Sigmoid colon (tissue), 4 donors: Measurements from ENCODE around the gene INPP1.

Source experiments
- EP300 ChIP-seq, 4 donors: sonication (generic); formaldehyde crosslinking; IDR thresholded peaks; one replicate each; pipeline ENCODE4 v1.6.1; 2017; ENCODE audit warnings: antibody characterized with exemption in 4 of 4
- POLR2A ChIP-seq, 2 donors: fragments of 450-650 bp; IDR thresholded peaks; one replicate each; pipeline ENCODE4 v1.6.1; 2016; ENCODE audit warnings: antibody characterized with exemption in 2 of 2, mild to moderate bottlenecking in 2 of 2, moderate library complexity in 2 of 2
- TF ChIP-seq, protein P1 (sequence below), 4 experiments: fragments of 450-650 bp in 3 of 4; fragments of 200-600 bp in 1 of 4; IDR thresholded peaks; one replicate each; pipeline ENCODE4 v1.5.1; 2016 to 2019; ENCODE audit warnings: antibody characterized with exemption in 4 of 4, mild to moderate bottlenecking in 3 of 4, moderate library complexity in 2 of 4

DNA sequence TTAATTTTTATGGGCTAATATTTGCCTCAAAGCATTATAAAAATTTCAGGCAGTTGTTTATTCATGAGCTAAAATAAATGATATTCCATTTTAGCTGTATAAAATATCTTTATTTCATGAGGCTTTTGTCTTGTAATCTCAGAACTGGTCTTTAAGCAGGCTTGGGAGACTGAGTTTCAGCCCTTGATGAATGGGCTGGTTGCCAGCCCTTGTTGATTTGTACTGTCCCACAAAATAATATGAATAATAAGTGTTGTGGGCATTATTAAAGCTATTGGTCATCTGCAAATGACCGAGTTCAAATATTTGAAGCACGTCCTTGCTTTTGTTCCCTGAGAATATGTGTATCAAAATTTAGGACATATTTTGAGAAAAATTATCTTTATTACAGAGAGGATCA is 18.2 kb downstream of the INPP1 start:
- TF ChIP-seq, protein P1, sequence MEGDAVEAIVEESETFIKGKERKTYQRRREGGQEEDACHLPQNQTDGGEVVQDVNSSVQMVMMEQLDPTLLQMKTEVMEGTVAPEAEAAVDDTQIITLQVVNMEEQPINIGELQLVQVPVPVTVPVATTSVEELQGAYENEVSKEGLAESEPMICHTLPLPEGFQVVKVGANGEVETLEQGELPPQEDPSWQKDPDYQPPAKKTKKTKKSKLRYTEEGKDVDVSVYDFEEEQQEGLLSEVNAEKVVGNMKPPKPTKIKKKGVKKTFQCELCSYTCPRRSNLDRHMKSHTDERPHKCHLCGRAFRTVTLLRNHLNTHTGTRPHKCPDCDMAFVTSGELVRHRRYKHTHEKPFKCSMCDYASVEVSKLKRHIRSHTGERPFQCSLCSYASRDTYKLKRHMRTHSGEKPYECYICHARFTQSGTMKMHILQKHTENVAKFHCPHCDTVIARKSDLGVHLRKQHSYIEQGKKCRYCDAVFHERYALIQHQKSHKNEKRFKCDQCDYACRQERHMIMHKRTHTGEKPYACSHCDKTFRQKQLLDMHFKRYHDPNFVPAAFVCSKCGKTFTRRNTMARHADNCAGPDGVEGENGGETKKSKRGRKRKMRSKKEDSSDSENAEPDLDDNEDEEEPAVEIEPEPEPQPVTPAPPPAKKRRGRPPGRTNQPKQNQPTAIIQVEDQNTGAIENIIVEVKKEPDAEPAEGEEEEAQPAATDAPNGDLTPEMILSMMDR (IDR thresholded peaks at IDR 0.05), result no peak
- TF ChIP-seq EP300 (IDR thresholded peaks at IDR 0.05) (no peak), POLR2A (IDR thresholded peaks at IDR 0.05) (no peak)
